Ectodermal cell (in vitro differentiated cells): ENCODE measurements around the gene PALLD.
A peak's percentile ranks its signal among the peaks of the same experiment; 100 is the strongest.

Experiments used
- H3K27ac ChIP-seq: 2 replicates; pipeline ENCODE4 v1.7.0; 2013; ENCODE audit warnings: mild to moderate bottlenecking, low read depth, low read length; ENCODE audit not compliant: insufficient read depth, poor library complexity, severe bottlenecking
- H3K27me3 ChIP-seq: 2 replicates; pipeline ENCODE4 v1.7.0; 2013; ENCODE audit warnings: mild to moderate bottlenecking, low read length; ENCODE audit not compliant: insufficient read depth, control insufficient read depth, poor library complexity, severe bottlenecking
- H3K36me3 ChIP-seq: one replicate; pipeline ENCODE4 v1.7.0; 2013; ENCODE audit warnings: low read length; ENCODE audit not compliant: control insufficient read depth, insufficient read depth
- H3K4me1 ChIP-seq: one replicate; pipeline ENCODE4 v1.7.0; 2013; ENCODE audit warnings: low read length; ENCODE audit not compliant: control insufficient read depth, insufficient read depth
- H3K4me3 ChIP-seq: 2 replicates; pipeline ENCODE4 v1.7.0; 2013; ENCODE audit warnings: low read depth, low read length, control low read depth; ENCODE audit not compliant: insufficient read depth
- H3K9me3 ChIP-seq: 2 replicates; pipeline ENCODE4 v1.7.0; 2013; ENCODE audit warnings: mild to moderate bottlenecking, low read length, moderate library complexity; ENCODE audit not compliant: control insufficient read depth
- WGBS, 2 experiments: methylation state at CpG; one replicate each; pipeline ENCODE4 v1.1.7; 2013; ENCODE audit warnings: missing lambda C conversion rate in 2 of 2; 5-methylcytosine and 5-hydroxymethylcytosine counted together

Gene PALLD

GRCh38 chr4:168629566-168629965 lies 132.7 kb downstream of the PALLD start:
- H3K27ac ChIP-seq: no peak overlapping the region
- 87 to 89% methylated on average over 4 of the region's 4 CpGs for WGBS, 2 experiments
- H3K36me3 ChIP-seq: no peaks in the 10 kb centered on the region
- no peaks in the 10 kb centered on the region for H3K9me3 ChIP-seq
- H3K4me3 ChIP-seq: no peak overlapping the region
- peaks cover 34% of the 10 kb centered on the region for H3K4me1 ChIP-seq
- H3K27me3 ChIP-seq: no peaks in the 10 kb centered on the region

GRCh38 chr4:168630445-168631187 lies 133.8 kb downstream of the PALLD start:
- Histone ChIP-seq H3K27ac (peak overlapping the region; percentile 95), H3K36me3 (no peaks in the 10 kb centered on the region), H3K9me3 (no peaks in the 10 kb centered on the region), H3K27me3 (no peaks in the 10 kb centered on the region), H3K4me1 (peaks cover 41% of the 10 kb centered on the region), H3K4me3 (peak overlapping the region; percentile 69)
- 83 to 85% methylated on average over 12 of the region's 12 CpGs for WGBS, 2 experiments

DNA sequence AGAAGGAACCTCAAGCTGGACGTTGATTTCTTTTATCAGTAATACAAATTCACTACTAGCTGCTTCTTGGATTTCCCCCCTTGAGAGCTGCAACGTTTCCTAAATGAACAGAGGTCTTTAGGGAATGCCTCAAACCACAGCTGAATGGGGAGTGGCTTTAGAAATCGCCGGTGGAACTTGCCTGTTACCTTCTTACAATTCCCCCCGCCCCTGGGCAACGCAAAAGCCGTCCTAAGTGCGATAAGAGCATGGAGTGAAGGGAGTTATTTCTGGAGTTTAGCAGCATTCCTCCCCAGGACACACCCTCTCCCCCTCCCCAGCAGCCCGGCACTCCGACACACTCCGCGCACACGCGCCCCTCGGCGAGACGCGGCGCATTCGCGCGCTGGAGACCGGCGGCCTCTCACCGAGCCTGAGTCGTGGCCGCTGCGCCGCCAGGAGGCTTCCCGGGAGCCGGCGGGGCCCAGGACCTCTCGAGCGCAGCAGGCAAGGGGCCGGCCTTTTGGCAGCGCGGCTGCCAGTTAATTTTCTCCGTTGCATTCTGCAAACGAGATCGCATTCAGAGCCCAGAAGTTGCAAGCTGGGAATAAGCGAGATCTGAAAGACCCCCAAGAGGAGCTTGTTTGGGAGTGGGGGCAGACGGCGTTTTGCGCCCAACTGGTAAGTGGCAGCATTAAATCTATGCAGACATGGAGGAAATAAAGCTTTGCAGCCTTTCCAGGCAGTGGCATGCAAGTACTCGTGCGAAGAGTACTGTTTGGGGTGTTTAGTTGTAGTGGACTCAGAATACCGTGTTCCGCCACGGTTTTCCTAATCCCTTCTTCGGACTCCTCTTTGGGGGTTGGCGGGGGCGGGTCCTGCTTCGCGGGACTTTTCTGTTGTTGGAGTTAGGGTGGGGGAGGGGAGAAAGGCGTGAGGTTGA lies 134.7 kb downstream of the PALLD start:
- H3K27ac ChIP-seq: peak overlapping the region; percentile 95
- H3K27me3 ChIP-seq: no peaks in the 10 kb centered on the region
- no peaks in the 10 kb centered on the region for H3K9me3 ChIP-seq
- 1% methylated on average over 46 to 50 of the region's 55 CpGs for WGBS, 2 experiments
- H3K4me3 ChIP-seq: peak overlapping the region; percentile 69
- no peaks in the 10 kb centered on the region for H3K36me3 ChIP-seq
- H3K4me1 ChIP-seq: peaks cover 41% of the 10 kb centered on the region

GRCh38 chr4:168632301-168632725 lies 135.5 kb downstream of the PALLD start:
- Histone ChIP-seq H3K9me3 (no peaks in the 10 kb centered on the region), H3K27ac (peak overlapping the region; percentile 95), H3K4me1 (peaks cover 41% of the 10 kb centered on the region), H3K36me3 (no peaks in the 10 kb centered on the region), H3K27me3 (no peaks in the 10 kb centered on the region), H3K4me3 (peak overlapping the region; percentile 69)
- 0% methylated on average over 5 to 6 of the region's 6 CpGs for WGBS, 2 experiments

GRCh38 chr4:168633064-168633463 lies 136.2 kb downstream of the PALLD start:
- Histone ChIP-seq H3K4me3 (peak overlapping the region; percentile 69), H3K4me1 (peaks cover 39% of the 10 kb centered on the region), H3K9me3 (no peaks in the 10 kb centered on the region), H3K27ac (peak overlapping the region; percentile 95), H3K36me3 (no peaks in the 10 kb centered on the region), H3K27me3 (no peaks in the 10 kb centered on the region)
- WGBS, 2 experiments: 67 to 68% methylated on average over 2 to 4 of the region's 4 CpGs

GRCh38 chr4:168633496-168633895 lies 136.6 kb downstream of the PALLD start:
- WGBS, 2 experiments: 100% methylated on average over 1 of the region's 1 CpG; no CpG with 5 or more reads in 1 of the 2 experiments
- Histone ChIP-seq H3K27ac (no peak overlapping the region), H3K4me3 (peak overlapping the region; percentile 69), H3K9me3 (no peaks in the 10 kb centered on the region), H3K4me1 (peaks cover 36% of the 10 kb centered on the region), H3K27me3 (no peaks in the 10 kb centered on the region), H3K36me3 (no peaks in the 10 kb centered on the region)

- Histone ChIP-seq H3K4me3 (peak overlapping the region; percentile 69), H3K27ac (no peak overlapping the region), H3K36me3 (no peaks in the 10 kb centered on the region), H3K9me3 (no peaks in the 10 kb centered on the region), H3K27me3 (no peaks in the 10 kb centered on the region), H3K4me1 (peaks cover 29% of the 10 kb centered on the region)
- 77 to 78% methylated on average over 10 to 11 of the region's 11 CpGs for WGBS, 2 experiments
Observed at GRCh38 chr4:168634276-168634802, 137.5 kb downstream of the PALLD start.

DNA sequence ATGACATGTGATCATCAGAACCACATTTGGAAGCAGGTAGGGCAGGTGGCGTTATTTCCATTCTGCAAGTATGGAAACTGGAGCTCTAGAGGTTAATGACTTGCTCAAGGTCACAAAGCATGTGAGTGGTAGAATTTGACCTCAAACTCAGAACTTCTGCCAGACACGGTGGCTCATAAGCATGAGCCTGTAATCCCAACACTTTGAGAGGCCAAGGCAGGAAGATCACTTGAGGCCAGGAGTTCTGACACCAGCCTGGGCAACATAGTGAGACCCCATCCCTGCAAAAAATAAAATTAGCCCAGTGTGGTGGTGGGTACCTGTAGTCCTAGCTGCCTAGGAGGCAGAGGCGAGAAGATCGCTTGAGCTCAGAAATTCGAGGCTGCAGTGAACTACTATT lies 139.2 kb downstream of the PALLD start:
- H3K4me3 ChIP-seq: no peak overlapping the region
- no peaks in the 10 kb centered on the region for H3K27me3 ChIP-seq
- H3K36me3 ChIP-seq: no peaks in the 10 kb centered on the region
- H3K4me1 ChIP-seq: peaks cover 15% of the 10 kb centered on the region
- WGBS, 2 experiments: 96% methylated on average over 5 of the region's 5 CpGs
- H3K9me3 ChIP-seq: no peaks in the 10 kb centered on the region
- no peak overlapping the region for H3K27ac ChIP-seq

DNA sequence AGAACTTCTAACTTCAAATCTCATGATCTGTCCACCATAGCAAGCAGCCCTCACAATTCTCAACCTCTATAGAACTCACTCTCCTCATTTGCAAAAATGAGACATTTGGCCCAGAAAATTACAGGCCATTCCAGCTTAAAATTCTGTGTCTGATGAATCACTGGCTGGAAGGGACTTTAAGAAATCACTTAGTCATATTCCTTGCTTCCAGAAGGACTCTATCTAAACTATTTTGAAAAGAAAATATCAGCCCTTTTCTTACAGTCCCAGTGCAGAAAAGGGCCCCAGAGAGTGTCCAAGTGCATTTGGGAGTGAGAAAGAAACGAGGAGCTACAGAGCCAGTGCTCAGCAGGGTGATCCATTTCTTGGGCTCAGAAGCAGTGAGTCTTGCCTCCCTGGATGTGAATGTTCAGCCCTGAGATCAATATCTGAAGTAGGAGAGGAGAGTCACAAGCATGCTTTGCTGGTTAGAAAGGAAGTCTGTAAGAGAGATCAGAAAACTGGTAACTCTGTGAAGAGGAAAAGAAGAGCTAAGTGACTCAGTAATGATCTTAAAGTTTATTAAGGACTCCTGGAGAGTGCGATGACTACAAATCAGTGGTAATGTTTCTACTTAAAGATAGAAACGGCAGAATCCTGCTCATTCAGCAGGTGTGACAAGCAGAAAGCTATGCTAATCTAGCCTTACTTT lies 139.8 kb downstream of the PALLD start:
- H3K27ac ChIP-seq: no peak overlapping the region
- H3K9me3 ChIP-seq: no peaks in the 10 kb centered on the region
- H3K36me3 ChIP-seq: no peaks in the 10 kb centered on the region
- no peaks in the 10 kb centered on the region for H3K27me3 ChIP-seq
- WGBS, 2 experiments: 79 to 83% methylated on average over 3 of the region's 3 CpGs
- H3K4me1 ChIP-seq: peaks cover 18% of the 10 kb centered on the region
- H3K4me3 ChIP-seq: no peak overlapping the region
